HEK293T (cell line): ENCODE measurements around the gene SLA2.

ENCODE experiments used
- FOXM1 ChIP-seq: fragments of 450-650 bp; IDR thresholded peaks from 2 replicates; pipeline ENCODE4 v1.6.1; 2017; ENCODE audit warnings: mild to moderate bottlenecking, borderline replicate concordance
- L3MBTL2 ChIP-seq: fragments of 450-650 bp; conservative IDR thresholded peaks from 2 replicates; pipeline ENCODE4 v1.6.1; 2016; ENCODE audit warnings: mild to moderate bottlenecking
- NFRKB ChIP-seq: fragments of 450-650 bp; IDR thresholded peaks from 2 replicates; pipeline ENCODE4 v1.6.1; 2016; ENCODE audit warnings: mild to moderate bottlenecking, moderate library complexity
- PKNOX1 ChIP-seq: fragments of 450-650 bp; IDR thresholded peaks from 2 replicates; pipeline ENCODE4 v1.6.1; 2016
- SP1 ChIP-seq: fragments of 450-650 bp; IDR thresholded peaks from 2 replicates; pipeline ENCODE4 v1.6.1; 2017
- ZNF384 ChIP-seq: fragments of 450-650 bp; IDR thresholded peaks from 2 replicates; pipeline ENCODE4 v1.6.1; 2016

GRCh38 chr20:36631646-36632045 is 14.3 kb downstream of the SLA2 start:
- TF ChIP-seq L3MBTL2 (no peak), NFRKB (no peak), ZNF384 (no peak), SP1 (no peak), FOXM1 (no peak), PKNOX1 (no peak)
